NK-92 treated with Interleukin-12 subunit alpha and Interleukin-12 subunit beta, amount 100 ng/mL, for 24 hours (cell line): Measurements from ENCODE around the gene TBC1D3I.
"Not testable (repeated sequence)": the region's sequence is repeated elsewhere in the genome, so short reads cannot be mapped to it uniquely, and the experiment has no call there.

Experiments
- DNase-seq: peaks from one replicate; lab custom pipeline; 2025; lab: John Stamatoyannopoulos, UW

TBC1D3I gene

GRCh38 chr17:36206486-36206821 lies 57.9 kb downstream of the TBC1D3I start:
- not testable (repeated sequence) for DNase-seq

- no peak for DNase-seq
Observed at GRCh38 chr17:36205637-36206485, 58.5 kb downstream of the TBC1D3I start.

GRCh38 chr17:36204724-36205500 lies 59.5 kb downstream of the TBC1D3I start:
- DNase-seq, result no peak
